ENCODE data around the gene ZSWIM3. TPM values are rescaled to one million over a fixed set of nuclear protein-coding genes. Genes with fewer than 3 reads are reported as not detected.
A peak's percentile ranks its signal among the peaks of the same experiment; 100 is the strongest.

Gene ZSWIM3
- total and polyA plus RNA-seq, 2 of the 13 experiments (the other 11 are each of a cell fraction or from before 2014, with no cell fraction given), result 5.2 to 5.8 TPM

DNA sequence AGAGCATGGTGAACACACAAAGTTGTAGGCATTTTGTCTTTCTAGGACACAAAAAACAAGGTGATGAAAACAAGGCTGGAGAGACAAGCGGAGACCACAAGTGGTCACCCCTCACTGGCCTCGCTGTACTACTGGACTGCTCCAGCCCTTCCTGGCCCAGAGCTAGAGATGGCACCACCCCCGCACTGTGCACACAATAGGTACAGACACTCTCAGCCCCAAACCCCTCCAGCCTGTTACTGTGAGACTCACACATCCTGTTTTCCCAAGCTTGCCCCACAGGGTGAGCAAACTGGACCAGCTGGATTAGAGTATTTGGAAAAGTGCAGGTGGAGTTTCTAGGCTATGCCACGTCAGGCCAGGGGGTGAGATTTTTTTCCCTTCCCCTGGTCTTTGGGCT, 15.2 kb downstream of the ZSWIM3 start (continued):
- TF ChIP-seq ZBTB38 (CRISPR knock-in tag; IDR thresholded peaks at IDR 0.05) (peak; percentile 57; the same call in 1 of the 2 replicates), ZNF17 (CRISPR knock-in tag; IDR thresholded peaks at IDR 0.05) (no peak), TEAD3 (CRISPR knock-in tag; optimal IDR thresholded peaks at IDR 0.05; ENCODE audit: borderline replicate concordance) (peak; percentile 34), RFX1 (IDR thresholded peaks at IDR 0.05) (no peak), MTF1 (CRISPR knock-in tag; IDR thresholded peaks at IDR 0.05) (no peak), ZNF724P (CRISPR knock-in tag; IDR thresholded peaks at IDR 0.05; ENCODE audit: borderline replicate concordance) (no peak), ZSCAN31 (CRISPR knock-in tag; IDR thresholded peaks at IDR 0.05; ENCODE audit: low read depth) (no peak), BCL6 (CRISPR knock-in tag; IDR thresholded peaks at IDR 0.05) (no peak), ZNF260 (CRISPR knock-in tag; IDR thresholded peaks at IDR 0.05; ENCODE audit: borderline replicate concordance, low read depth) (no peak), ZNF777 (CRISPR knock-in tag; IDR thresholded peaks at IDR 0.05) (no peak), SMC3 (IDR thresholded peaks at IDR 0.05; ENCODE audit: low read length) (no peak), ZBTB20 (CRISPR knock-in tag; IDR thresholded peaks at IDR 0.05; ENCODE audit: borderline replicate concordance, low read depth) (no peak), LCORL (IDR thresholded peaks at IDR 0.05) (no peak), LCORL (CRISPR knock-in tag; IDR thresholded peaks at IDR 0.05) (0 out of 2 replicates have a peak, but pooled peaks have one; percentile 39), KAT8 (CRISPR knock-in tag; IDR thresholded peaks at IDR 0.05) (no peak), SP2 (CRISPR knock-in tag; IDR thresholded peaks at IDR 0.05) (0 out of 2 replicates have a peak, but pooled peaks have one; percentile 22)
- TF ChIP-seq, protein P1, sequence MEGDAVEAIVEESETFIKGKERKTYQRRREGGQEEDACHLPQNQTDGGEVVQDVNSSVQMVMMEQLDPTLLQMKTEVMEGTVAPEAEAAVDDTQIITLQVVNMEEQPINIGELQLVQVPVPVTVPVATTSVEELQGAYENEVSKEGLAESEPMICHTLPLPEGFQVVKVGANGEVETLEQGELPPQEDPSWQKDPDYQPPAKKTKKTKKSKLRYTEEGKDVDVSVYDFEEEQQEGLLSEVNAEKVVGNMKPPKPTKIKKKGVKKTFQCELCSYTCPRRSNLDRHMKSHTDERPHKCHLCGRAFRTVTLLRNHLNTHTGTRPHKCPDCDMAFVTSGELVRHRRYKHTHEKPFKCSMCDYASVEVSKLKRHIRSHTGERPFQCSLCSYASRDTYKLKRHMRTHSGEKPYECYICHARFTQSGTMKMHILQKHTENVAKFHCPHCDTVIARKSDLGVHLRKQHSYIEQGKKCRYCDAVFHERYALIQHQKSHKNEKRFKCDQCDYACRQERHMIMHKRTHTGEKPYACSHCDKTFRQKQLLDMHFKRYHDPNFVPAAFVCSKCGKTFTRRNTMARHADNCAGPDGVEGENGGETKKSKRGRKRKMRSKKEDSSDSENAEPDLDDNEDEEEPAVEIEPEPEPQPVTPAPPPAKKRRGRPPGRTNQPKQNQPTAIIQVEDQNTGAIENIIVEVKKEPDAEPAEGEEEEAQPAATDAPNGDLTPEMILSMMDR (CRISPR knock-in tag; IDR thresholded peaks at IDR 0.05), result no peak
- TF ChIP-seq, protein P2, sequence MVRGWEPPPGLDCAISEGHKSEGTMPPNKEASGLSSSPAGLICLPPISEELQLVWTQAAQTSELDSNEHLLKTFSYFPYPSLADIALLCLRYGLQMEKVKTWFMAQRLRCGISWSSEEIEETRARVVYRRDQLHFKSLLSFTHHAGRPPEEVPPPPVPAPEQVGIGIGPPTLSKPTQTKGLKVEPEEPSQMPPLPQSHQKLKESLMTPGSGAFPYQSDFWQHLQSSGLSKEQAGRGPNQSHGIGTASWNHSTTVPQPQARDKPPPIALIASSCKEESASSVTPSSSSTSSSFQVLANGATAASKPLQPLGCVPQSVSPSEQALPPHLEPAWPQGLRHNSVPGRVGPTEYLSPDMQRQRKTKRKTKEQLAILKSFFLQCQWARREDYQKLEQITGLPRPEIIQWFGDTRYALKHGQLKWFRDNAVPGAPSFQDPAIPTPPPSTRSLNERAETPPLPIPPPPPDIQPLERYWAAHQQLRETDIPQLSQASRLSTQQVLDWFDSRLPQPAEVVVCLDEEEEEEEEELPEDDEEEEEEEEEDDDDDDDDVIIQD (CRISPR knock-in tag; IDR thresholded peaks at IDR 0.05; ENCODE audit: low read depth), result peak; percentile 49; the same call in 1 of the 2 replicates
- TF ChIP-seq, protein P3, sequence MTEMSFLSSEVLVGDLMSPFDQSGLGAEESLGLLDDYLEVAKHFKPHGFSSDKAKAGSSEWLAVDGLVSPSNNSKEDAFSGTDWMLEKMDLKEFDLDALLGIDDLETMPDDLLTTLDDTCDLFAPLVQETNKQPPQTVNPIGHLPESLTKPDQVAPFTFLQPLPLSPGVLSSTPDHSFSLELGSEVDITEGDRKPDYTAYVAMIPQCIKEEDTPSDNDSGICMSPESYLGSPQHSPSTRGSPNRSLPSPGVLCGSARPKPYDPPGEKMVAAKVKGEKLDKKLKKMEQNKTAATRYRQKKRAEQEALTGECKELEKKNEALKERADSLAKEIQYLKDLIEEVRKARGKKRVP (CRISPR knock-in tag; IDR thresholded peaks at IDR 0.05), result no peak
- TF ChIP-seq, protein P4, sequence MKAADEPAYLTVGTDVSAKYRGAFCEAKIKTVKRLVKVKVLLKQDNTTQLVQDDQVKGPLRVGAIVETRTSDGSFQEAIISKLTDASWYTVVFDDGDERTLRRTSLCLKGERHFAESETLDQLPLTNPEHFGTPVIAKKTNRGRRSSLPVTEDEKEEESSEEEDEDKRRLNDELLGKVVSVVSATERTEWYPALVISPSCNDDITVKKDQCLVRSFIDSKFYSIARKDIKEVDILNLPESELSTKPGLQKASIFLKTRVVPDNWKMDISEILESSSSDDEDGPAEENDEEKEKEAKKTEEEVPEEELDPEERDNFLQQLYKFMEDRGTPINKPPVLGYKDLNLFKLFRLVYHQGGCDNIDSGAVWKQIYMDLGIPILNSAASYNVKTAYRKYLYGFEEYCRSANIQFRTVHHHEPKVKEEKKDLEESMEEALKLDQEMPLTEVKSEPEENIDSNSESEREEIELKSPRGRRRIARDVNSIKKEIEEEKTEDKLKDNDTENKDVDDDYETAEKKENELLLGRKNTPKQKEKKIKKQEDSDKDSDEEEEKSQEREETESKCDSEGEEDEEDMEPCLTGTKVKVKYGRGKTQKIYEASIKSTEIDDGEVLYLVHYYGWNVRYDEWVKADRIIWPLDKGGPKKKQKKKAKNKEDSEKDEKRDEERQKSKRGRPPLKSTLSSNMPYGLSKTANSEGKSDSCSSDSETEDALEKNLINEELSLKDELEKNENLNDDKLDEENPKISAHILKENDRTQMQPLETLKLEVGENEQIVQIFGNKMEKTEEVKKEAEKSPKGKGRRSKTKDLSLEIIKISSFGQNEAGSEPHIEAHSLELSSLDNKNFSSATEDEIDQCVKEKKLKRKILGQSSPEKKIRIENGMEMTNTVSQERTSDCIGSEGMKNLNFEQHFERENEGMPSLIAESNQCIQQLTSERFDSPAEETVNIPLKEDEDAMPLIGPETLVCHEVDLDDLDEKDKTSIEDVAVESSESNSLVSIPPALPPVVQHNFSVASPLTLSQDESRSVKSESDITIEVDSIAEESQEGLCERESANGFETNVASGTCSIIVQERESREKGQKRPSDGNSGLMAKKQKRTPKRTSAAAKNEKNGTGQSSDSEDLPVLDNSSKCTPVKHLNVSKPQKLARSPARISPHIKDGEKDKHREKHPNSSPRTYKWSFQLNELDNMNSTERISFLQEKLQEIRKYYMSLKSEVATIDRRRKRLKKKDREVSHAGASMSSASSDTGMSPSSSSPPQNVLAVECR (CRISPR knock-in tag; IDR thresholded peaks at IDR 0.05; ENCODE audit: borderline replicate concordance), result no peak

Measured in HepG2 (cell line).